SK-MEL-5 (cell line): ENCODE measurements around the gene TSPAN9. TPM values are rescaled to one million over a fixed set of nuclear protein-coding genes. Genes with fewer than 3 reads are reported as not detected.
A peak's percentile ranks its signal among the peaks of the same experiment; 100 is the strongest.

Source experiments
- DNase-seq: peaks from one replicate; pipeline ENCODE4 v3.0.0-alpha.2; 2016; ENCODE audit warnings: low read depth, low spot score
- in situ Hi-C: cut with HindIII; loops from 2 replicates; pipeline ENCODE4 v1.10.0; 2016; ENCODE audit warnings: low sequenced_read_pairs, high pct_unique_total_duplicates, low pct_unique_long_range_greater_than_20kb
- total RNA-seq: library from RNA; depleted of rRNA; stranded (reverse); fragments of >200 nt; shearing (Covaris generic); gene quantifications from 2 replicates; pipeline ENCODE4 v1.2.3, GENCODE V29; 2014

Gene TSPAN9
- total RNA-seq, 1 experiment from 2014 or later: 14.2 TPM

- in situ Hi-C loops: no loop called here
Observed at GRCh38 chr12:3251067-3251466, 173.9 kb downstream of the TSPAN9 start.

GRCh38 chr12:3251691-3252090 lies 174.5 kb downstream of the TSPAN9 start:
- DNase-seq: no peak
- in situ Hi-C loops: no loop called here

More at GRCh38 chr12:3251067-3251466, 173.9 kb downstream of the TSPAN9 start:
- no peak for DNase-seq

GRCh38 chr12:3252450-3252891 lies 175.3 kb downstream of the TSPAN9 start:
- DNase-seq: no peak
- in situ Hi-C loops: no loop called here

GRCh38 chr12:3253682-3254275 lies 176.6 kb downstream of the TSPAN9 start:
- DNase-seq: no peak
- in situ Hi-C loops: no loop called here

- in situ Hi-C loops: no loop called here
- no peak for DNase-seq
Observed at GRCh38 chr12:3255057-3255456, 177.9 kb downstream of the TSPAN9 start.

- no peak for DNase-seq
- in situ Hi-C loops: no loop called here
Observed at GRCh38 chr12:3256103-3256631, 179.0 kb downstream of the TSPAN9 start.

- no peak for DNase-seq
- in situ Hi-C loops: no loop called here
Observed at GRCh38 chr12:3257411-3257810, 180.2 kb downstream of the TSPAN9 start.

GRCh38 chr12:3259973-3260372 lies 182.8 kb downstream of the TSPAN9 start:
- in situ Hi-C loops: no loop called here
- no peak for DNase-seq

- DNase-seq: no peak
- in situ Hi-C loops: no loop called here
Observed at GRCh38 chr12:3261782-3262359, 184.7 kb downstream of the TSPAN9 start.

- in situ Hi-C loops: no loop called here
- DNase-seq: no peak
Observed at GRCh38 chr12:3262470-3262869, 185.3 kb downstream of the TSPAN9 start.

- no peak for DNase-seq
- in situ Hi-C loops: no loop called here
Observed at GRCh38 chr12:3263282-3263681, 186.1 kb downstream of the TSPAN9 start.

GRCh38 chr12:3263939-3264922 lies 187.1 kb downstream of the TSPAN9 start:
- in situ Hi-C loops: no loop called here

GRCh38 chr12:3265406-3265805 lies 188.2 kb downstream of the TSPAN9 start:
- no peak for DNase-seq
- in situ Hi-C loops: no loop called here

More at GRCh38 chr12:3263939-3264922, 187.1 kb downstream of the TSPAN9 start:
- DNase-seq: no peak

GRCh38 chr12:3266638-3267037 lies 189.5 kb downstream of the TSPAN9 start:
- in situ Hi-C loops: no loop called here
- no peak for DNase-seq

GRCh38 chr12:3267690-3268089 lies 190.5 kb downstream of the TSPAN9 start:
- DNase-seq: peak; percentile 10
- in situ Hi-C loops: no loop called here

- no peak for DNase-seq
- in situ Hi-C loops: no loop called here
Observed at GRCh38 chr12:3269594-3269993, 192.4 kb downstream of the TSPAN9 start.

GRCh38 chr12:3271146-3271545 lies 194.0 kb downstream of the TSPAN9 start:
- in situ Hi-C loops: no loop called here
- no peak for DNase-seq

- DNase-seq: no peak
- in situ Hi-C loops: no loop called here
Observed at GRCh38 chr12:3271639-3272038, 194.5 kb downstream of the TSPAN9 start.
